Measurements from ENCODE around the gene KCNMB3. TPM values are rescaled to one million over a fixed set of nuclear protein-coding genes. Genes with fewer than 3 reads are reported as not detected.

Gene KCNMB3
- total and polyA plus RNA-seq, 2 of the 13 experiments (the other 11 are each of a cell fraction or from before 2014, with no cell fraction given) = 4.3 to 7.1 TPM

- TF ChIP-seq CC2D1A (CRISPR knock-in tag; IDR thresholded peaks at IDR 0.05) = no peak
- TF ChIP-seq, protein P1, sequence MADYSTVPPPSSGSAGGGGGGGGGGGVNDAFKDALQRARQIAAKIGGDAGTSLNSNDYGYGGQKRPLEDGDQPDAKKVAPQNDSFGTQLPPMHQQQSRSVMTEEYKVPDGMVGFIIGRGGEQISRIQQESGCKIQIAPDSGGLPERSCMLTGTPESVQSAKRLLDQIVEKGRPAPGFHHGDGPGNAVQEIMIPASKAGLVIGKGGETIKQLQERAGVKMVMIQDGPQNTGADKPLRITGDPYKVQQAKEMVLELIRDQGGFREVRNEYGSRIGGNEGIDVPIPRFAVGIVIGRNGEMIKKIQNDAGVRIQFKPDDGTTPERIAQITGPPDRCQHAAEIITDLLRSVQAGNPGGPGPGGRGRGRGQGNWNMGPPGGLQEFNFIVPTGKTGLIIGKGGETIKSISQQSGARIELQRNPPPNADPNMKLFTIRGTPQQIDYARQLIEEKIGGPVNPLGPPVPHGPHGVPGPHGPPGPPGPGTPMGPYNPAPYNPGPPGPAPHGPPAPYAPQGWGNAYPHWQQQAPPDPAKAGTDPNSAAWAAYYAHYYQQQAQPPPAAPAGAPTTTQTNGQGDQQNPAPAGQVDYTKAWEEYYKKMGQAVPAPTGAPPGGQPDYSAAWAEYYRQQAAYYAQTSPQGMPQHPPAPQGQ (CRISPR knock-in tag; IDR thresholded peaks at IDR 0.05; ENCODE audit: borderline replicate concordance) = no peak
- TF ChIP-seq KLF16 (CRISPR knock-in tag; IDR thresholded peaks at IDR 0.05) = no peak
- no peak for TF ChIP-seq IKZF1 (IDR thresholded peaks at IDR 0.05)
- TF ChIP-seq ARNT2 (CRISPR knock-in tag; IDR thresholded peaks at IDR 0.05; ENCODE audit: low read depth) = peak; percentile 64
- no peak for TF ChIP-seq EED (CRISPR knock-in tag; IDR thresholded peaks at IDR 0.05)
- peak; percentile 66; the same call in 1 of the 2 replicates for TF ChIP-seq NFKB2 (CRISPR knock-in tag; IDR thresholded peaks at IDR 0.05; ENCODE audit: borderline replicate concordance)
- peak; percentile 68 for TF ChIP-seq SAP130 (CRISPR knock-in tag; IDR thresholded peaks at IDR 0.05; ENCODE audit: low read depth)
- no peak for TF ChIP-seq ZSCAN5A (CRISPR knock-in tag; IDR thresholded peaks at IDR 0.05; ENCODE audit: borderline replicate concordance)
- TF ChIP-seq, protein P2, sequence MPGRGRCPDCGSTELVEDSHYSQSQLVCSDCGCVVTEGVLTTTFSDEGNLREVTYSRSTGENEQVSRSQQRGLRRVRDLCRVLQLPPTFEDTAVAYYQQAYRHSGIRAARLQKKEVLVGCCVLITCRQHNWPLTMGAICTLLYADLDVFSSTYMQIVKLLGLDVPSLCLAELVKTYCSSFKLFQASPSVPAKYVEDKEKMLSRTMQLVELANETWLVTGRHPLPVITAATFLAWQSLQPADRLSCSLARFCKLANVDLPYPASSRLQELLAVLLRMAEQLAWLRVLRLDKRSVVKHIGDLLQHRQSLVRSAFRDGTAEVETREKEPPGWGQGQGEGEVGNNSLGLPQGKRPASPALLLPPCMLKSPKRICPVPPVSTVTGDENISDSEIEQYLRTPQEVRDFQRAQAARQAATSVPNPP (CRISPR knock-in tag; IDR thresholded peaks at IDR 0.05) = peak; percentile 61; the same call in 1 of the 2 replicates
- TF ChIP-seq PPARG (CRISPR knock-in tag; conservative IDR thresholded peaks at IDR 0.05) = no peak
- TF ChIP-seq ZNF24 (IDR thresholded peaks at IDR 0.05) = no peak
- TF ChIP-seq ZNF143 (CRISPR knock-in tag; IDR thresholded peaks at IDR 0.05) = no peak
- no peak; the same call in 1 of the 2 replicates for TF ChIP-seq ZFP82 (CRISPR knock-in tag; IDR thresholded peaks at IDR 0.05; ENCODE audit: borderline replicate concordance)
- no peak for TF ChIP-seq TCF7 (IDR thresholded peaks at IDR 0.05; ENCODE audit: low read depth)
- TF ChIP-seq SOX5 (CRISPR knock-in tag; IDR thresholded peaks at IDR 0.05; ENCODE audit: borderline replicate concordance) = no peak
- no peak for TF ChIP-seq HINFP (CRISPR knock-in tag; IDR thresholded peaks at IDR 0.05; ENCODE audit: low read depth)
- TF ChIP-seq, protein P3, sequence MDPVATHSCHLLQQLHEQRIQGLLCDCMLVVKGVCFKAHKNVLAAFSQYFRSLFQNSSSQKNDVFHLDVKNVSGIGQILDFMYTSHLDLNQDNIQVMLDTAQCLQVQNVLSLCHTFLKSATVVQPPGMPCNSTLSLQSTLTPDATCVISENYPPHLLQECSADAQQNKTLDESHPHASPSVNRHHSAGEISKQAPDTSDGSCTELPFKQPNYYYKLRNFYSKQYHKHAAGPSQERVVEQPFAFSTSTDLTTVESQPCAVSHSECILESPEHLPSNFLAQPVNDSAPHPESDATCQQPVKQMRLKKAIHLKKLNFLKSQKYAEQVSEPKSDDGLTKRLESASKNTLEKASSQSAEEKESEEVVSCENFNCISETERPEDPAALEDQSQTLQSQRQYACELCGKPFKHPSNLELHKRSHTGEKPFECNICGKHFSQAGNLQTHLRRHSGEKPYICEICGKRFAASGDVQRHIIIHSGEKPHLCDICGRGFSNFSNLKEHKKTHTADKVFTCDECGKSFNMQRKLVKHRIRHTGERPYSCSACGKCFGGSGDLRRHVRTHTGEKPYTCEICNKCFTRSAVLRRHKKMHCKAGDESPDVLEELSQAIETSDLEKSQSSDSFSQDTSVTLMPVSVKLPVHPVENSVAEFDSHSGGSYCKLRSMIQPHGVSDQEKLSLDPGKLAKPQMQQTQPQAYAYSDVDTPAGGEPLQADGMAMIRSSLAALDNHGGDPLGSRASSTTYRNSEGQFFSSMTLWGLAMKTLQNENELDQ (CRISPR knock-in tag; IDR thresholded peaks at IDR 0.05; ENCODE audit: borderline replicate concordance) = no peak
- peak; percentile 56; the same call in 1 of the 2 replicates for TF ChIP-seq POLR2AphosphoS5 (IDR thresholded peaks at IDR 0.05; ENCODE audit: low read depth, low read length)
- TF ChIP-seq ZNF343 (CRISPR knock-in tag; IDR thresholded peaks at IDR 0.05) = peak; percentile 32; the same call in 1 of the 2 replicates
- TF ChIP-seq ETV6 (CRISPR knock-in tag; conservative IDR thresholded peaks at IDR 0.05) = peak; percentile 55; the same call in 1 of the 2 replicates
- no peak for TF ChIP-seq ZNF550 (CRISPR knock-in tag; IDR thresholded peaks at IDR 0.05; ENCODE audit: borderline replicate concordance)
Measured at GRCh38 chr3:179260949-179261765, 10.2 kb upstream of the KCNMB3 start (continued).

Data from HepG2 (cell line).